Activated CD4-positive, CD25-positive, alpha-beta regulatory T cell treated with anti-CD3 and anti-CD28 coated beads, Interleukin-2, amount 50 U/mL, for 24 hours (primary cell): Measurements from ENCODE around the gene RPL26.
"Not testable (repeated sequence)": the region's sequence is repeated elsewhere in the genome, so short reads cannot be mapped to it uniquely, and the experiment has no call there.

Experiments
- ATAC-seq, 2 donors: fragments of 150-1000 bp; cut with Tn5 transposase; one replicate each; pipeline ENCODE4 v1.10.0; 2021; ENCODE audit warnings: mild to moderate bottlenecking in 1 of 2, moderate library complexity in 1 of 2

RPL26 gene

DNA sequence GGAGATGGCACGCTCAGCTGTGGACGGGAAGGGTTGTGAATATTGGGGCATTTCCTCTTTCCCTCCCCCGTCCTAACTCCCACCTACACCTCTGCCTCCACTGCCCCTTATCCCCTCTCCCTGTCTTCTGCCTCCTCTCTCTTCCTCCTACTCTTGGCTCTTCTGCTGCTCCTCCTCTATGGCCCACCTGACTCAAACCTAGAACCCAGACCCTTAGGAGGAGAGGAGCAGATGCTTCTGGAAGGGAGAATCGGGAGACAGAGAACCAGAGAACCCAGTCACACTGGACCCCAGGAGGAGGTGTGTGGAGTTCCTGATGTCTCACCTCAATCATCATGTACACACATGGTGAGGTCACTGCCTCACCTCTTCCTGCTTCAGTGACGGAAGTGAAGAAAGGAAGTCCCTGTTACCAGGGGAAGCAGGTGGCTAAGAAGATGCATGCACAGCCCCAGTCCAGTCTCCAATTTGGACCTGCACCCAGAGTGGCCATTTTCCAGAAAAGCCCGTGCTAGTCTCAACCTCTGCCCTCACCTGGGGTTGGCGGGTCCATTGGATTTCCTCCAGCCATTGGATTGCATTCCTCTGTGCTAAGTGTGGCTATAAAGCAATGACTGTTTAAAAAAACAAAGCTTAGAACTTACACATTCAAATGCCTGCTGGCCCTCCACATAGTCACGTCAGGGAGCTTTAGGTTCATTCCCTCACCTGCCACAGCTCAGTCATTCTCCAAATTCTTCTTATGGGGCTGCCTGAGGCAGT lies 10.7 kb upstream of the RPL26 start:
- ATAC-seq = peak; percentile 86 to 88

- no peak for ATAC-seq
Measured at GRCh38 chr17:8392674-8393469, 9.9 kb upstream of the RPL26 start.

DNA sequence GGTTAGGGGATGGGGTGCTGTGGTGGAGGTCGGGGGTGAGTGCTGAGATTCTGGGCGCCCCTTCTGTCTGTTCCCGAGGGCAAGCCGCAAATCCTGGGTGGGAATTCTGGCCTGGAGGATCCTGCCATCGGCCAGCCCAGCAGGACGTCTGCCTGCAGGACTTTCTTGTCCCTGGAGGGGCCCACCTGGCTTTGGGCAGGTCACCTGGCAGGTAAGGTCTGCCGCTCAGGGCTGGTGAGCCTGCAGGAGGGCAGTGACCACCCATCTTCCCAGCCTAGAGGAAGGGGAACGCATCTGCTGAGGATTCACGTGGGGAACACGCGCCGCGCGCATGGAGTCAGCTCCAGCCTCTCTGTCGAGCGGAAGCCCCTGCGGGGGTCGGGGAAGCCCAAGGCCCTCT lies 9.3 kb upstream of the RPL26 start:
- no peak for ATAC-seq

- ATAC-seq = no peak
Measured at GRCh38 chr17:8391711-8392110, 8.7 kb upstream of the RPL26 start.

GRCh38 chr17:8387914-8388651 lies 5.1 kb upstream of the RPL26 start:
- no peak for ATAC-seq

- no peak for ATAC-seq
Measured at GRCh38 chr17:8386841-8387240, 3.8 kb upstream of the RPL26 start.

DNA sequence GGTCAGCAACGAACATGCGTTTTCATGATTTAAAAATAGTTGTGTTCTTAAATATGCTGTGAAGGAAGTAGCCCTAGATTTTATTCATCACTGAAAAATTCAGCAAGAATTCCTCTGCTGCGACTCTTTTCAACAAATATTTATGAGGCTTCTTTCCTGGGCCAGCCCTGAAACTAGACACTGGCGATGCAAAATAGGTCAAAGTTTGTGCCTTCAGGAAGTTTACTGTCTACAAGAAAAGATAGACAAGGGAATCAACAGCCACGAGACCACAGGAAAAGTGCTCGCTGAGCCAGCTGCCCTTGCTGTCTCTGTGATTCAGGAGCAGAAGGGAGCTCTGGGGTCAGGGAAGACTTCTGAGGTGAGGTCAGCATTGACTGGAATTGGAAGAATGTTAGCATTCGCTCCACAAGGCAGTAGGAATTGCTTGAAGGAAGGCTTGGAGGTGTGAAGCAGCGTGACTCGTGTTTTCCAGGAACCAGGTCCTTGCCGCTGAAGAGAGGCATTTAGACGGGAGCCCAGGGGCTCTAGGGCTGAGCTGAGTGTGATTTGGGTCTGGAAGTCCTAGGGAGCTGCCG lies 1.9 kb upstream of the RPL26 start:
- no peak for ATAC-seq

DNA sequence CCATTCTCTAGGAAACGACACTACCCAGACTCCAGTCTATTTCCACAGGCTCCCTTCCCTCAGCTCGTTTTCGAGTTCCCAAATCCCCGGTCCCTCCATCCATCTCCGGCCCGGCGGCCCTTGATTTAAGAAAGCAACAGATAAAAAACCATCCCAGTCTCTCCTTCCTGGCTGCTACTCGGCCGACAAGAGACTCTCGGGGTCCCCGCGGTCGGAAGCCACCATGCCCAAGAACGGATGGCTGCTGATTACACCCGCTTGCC lies 182 bp downstream of the RPL26 start:
- ATAC-seq = no peak

- no peak for ATAC-seq
Measured at GRCh38 chr17:8382052-8382879, 727 bp downstream of the RPL26 start.

GRCh38 chr17:8380049-8380448 lies 2.9 kb downstream of the RPL26 start:
- no peak for ATAC-seq

- ATAC-seq = not testable (repeated sequence)
Measured at GRCh38 chr17:8378117-8378516, 4.9 kb downstream of the RPL26 start.

DNA sequence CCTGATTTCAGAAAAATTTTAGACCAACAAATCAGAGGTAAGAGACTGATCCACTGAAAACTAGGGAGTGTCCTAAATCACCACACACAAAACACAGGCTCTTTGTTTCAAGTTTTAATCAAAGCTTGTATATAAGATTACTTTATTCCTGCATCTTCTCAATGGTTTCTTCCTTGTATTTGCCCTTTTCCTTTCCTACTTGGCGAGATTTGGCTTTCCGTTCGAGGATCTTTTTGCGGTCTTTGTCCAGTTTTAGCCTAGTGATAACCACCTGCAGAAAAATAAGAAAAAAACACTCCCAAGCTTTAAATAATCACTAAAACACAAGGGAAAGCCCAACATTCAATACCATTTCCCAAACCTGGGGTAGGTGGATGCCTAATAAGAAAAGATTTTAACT lies 5.6 kb downstream of the RPL26 start:
- ATAC-seq = no peak

- peak; percentile 97 to 99 for ATAC-seq
Measured at GRCh38 chr17:8376271-8377067, 6.5 kb downstream of the RPL26 start, which contains the start of gene KRABD2. KRABD2 (minus strand) TSS chr17:8376704.

GRCh38 chr17:8375738-8376259 lies 7.2 kb downstream of the RPL26 start:
- no peak for ATAC-seq

- not testable (repeated sequence) for ATAC-seq
Measured at GRCh38 chr17:8373856-8374255, 9.1 kb downstream of the RPL26 start.

GRCh38 chr17:8372422-8372821 lies 10.6 kb downstream of the RPL26 start:
- no peak for ATAC-seq

DNA sequence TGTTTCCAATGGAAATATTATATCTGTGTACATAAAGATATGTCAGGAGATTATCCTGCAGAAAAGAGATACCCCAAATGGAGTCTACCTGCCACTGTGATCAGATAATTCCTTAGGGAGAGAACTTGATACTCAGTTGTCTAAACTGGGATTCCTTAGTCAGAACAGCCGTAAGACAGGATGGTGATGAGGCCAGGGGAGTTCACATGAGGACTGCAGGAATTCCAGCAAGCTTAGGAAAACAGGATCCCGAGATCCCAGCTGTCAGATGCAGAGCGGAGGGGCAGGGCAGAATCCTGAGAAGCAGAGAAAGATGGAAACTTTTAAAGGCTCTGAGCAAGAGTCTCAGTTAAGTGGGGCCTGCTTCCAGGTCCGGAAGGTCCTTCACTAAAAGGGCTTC lies 11.2 kb downstream of the RPL26 start:
- ATAC-seq = no peak

DNA sequence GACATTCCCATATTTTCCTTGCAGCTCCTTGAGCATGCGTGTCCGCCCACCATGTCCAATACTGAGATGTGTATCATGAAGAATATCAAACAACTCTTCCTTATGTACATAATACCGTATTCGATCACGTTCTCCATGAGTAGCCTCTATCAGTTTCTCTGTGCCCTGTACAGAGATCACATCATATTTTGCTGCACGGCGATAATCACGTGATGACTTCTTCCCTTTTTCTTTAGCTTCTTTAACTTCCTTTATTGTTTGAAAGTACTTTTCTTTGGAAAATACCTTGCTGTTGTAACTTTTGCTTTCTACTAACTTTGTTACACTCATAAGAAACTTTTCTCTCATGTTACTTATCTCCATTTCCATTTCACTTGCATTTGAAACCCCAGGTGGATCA lies 13.0 kb downstream of the RPL26 start:
- ATAC-seq = no peak

- no peak for ATAC-seq
Measured at GRCh38 chr17:8368193-8368592, 14.8 kb downstream of the RPL26 start.

- no peak for ATAC-seq
Measured at GRCh38 chr17:8366231-8366630, 16.8 kb downstream of the RPL26 start.

GRCh38 chr17:8365143-8365542 lies 17.9 kb downstream of the RPL26 start:
- no peak for ATAC-seq
